OCI-LY3 (cell line): ENCODE data around the gene MS4A18.

Experiments
- CTCF ChIP-seq: fragments of 200-600, 300-600 bp; sonication (generic); IDR thresholded peaks from 2 replicates; pipeline ENCODE4 v1.5.1; 2014; ENCODE audit warnings: antibody characterized with exemption, low read length, low read depth
- EZH2phosphoT487 ChIP-seq: fragments of 200-600 bp; shearing (Covaris generic); IDR thresholded peaks from 2 replicates; pipeline ENCODE4 v1.6.1; 2018; ENCODE audit warnings: antibody characterized with exemption, mixed run types, low read depth

- TF ChIP-seq CTCF (no peak), EZH2phosphoT487 (no peak)
Observed at GRCh38 chr11:60768202-60768601, 43.7 kb downstream of the MS4A18 start.
